NCI-H2227 treated with DMSO at 0.1 percent for 48 hours (cell line): Measurements from ENCODE around the gene PFDN6.
"Not testable (repeated sequence)": the region's sequence is repeated elsewhere in the genome, so short reads cannot be mapped to it uniquely, and the experiment has no call there.

ENCODE experiments used
- DNase-seq: peaks from one replicate; lab custom pipeline; 2025; lab: John Stamatoyannopoulos, UW

PFDN6 gene

GRCh38 chr6:33273924-33274902 is 15.2 kb upstream of the PFDN6 start:
- no peak for DNase-seq

- not testable (repeated sequence) for DNase-seq
These were observed 13.4 kb upstream of the PFDN6 start for GRCh38 chr6:33275795-33276580.

DNA sequence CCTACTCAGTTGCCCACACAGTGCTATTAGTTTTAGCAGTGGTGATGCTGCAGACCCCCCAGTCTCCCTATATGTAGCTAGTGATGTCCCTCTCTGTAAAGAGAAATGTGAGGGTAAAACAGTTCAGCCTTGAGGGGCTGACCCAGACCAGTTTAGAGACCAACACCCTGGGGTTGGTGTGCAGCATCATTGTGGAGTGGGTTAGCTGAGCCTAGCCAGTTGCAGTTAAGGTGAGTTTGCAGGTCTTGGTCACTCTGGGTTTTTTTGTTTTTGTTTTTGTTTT is 12.9 kb upstream of the PFDN6 start:
- no peak for DNase-seq

DNA sequence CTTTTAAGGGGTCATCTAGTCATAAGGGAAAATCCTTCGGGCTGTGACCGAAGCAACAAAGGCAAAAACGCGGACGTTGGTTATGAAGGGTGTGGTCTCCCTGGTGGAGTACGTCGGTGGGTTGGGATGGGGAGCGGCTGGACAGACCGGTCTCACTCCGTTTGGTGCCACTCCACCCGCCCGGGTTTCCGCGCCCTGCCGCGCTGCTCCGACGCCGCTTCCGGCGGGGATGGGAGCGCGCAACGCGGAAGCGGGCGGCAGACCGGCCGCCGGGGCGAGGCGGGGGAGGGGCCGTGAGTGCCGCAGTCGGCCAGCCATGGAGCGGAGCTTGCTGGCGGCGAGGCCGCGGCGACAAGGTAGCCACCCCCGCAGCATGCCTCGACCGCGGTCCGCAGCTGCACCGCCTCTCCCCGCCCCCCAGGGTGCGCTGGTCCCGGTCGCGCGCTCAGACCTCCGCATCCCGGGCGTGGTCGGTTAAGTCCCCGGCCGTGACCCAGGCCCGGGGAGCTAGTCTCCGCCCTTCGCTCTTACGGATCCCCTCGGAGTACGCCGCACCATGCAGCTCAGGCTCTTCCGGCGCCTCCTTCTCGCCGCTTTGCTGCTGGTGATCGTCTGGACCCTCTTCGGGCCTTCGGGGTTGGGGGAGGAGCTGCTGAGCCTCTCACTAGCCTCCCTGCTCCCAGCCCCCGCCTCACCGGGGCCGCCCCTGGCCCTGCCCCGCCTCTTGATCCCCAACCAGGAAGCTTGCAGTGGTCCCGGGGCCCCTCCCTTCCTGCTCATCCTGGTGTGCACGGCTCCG is 12.3 kb upstream of the PFDN6 start, which contains the start of gene B3GALT4:
Gene B3GALT4 (plus strand): TSS at position 260 of the 799 bp plus-strand sequence. CDS start 297 bp downstream, at position 557.
- peak; percentile 92 for DNase-seq

- no peak for DNase-seq
These were observed 11.6 kb upstream of the PFDN6 start for GRCh38 chr6:33277663-33278391.

- no peak for DNase-seq
These were observed 11.0 kb upstream of the PFDN6 start for GRCh38 chr6:33278392-33278741.

DNA sequence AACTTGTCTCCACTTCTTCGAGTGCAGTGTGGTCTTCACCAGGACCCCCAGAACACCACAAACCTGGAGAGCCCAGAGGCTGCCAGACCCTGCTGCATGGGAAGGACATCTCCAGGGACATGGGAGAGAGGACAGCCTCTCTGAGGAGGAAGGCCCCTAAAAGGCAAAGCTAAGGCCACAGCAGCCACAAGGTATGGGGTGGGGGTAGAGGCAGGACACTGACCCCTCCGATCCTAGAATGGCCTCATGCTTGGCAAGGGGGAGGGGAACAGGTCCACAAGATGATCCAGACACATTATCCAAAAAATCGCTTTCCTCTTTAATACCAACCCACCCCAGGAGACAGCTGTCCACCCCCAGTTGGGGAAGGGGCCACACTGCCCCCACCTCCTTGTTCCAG is 10.6 kb upstream of the PFDN6 start:
- DNase-seq = no peak

DNA sequence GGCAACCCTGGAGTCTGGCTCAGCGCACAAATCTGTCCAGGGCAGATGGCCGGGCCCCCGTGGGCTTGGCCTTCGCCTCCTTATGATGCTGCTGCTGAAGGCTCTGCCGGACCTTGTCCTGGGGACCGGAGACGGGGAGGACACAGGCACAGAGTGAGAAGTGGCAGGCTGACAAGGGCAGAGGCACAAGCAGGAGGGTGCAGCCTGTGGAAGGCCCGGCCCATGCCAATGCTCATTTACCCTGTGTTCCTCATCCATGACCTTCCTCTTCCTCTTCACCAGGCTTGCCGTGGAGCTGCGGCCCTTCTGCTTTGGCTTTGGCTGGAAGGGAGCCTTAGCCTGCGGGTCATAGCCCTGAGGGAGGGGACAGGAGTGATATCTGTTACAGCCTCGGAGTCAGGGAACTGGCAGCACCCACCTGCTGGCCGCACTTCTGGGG is 10.1 kb upstream of the PFDN6 start:
- DNase-seq = no peak

- no peak for DNase-seq
These were observed 9.4 kb upstream of the PFDN6 start for GRCh38 chr6:33279971-33280511.

DNA sequence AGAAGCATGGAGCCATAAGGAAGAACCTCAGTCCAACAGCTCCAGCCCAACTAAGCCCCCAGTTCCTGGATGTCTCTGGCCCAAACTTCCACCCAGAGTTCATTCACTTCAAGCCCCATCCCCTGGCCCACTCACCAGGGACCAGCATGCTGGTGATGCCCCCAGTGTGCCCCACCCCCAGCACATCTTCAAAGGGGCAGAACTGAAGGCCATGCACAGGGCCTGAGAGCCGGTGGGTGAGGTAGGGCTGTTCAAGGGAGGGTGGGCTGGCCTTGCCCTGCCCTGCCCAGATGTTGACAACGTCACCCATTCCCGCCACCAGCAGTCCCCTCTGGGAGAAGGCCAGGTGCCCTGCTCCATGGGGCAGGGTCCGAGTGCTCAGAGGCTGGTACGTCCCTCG is 8.9 kb upstream of the PFDN6 start:
- DNase-seq = no peak

DNA sequence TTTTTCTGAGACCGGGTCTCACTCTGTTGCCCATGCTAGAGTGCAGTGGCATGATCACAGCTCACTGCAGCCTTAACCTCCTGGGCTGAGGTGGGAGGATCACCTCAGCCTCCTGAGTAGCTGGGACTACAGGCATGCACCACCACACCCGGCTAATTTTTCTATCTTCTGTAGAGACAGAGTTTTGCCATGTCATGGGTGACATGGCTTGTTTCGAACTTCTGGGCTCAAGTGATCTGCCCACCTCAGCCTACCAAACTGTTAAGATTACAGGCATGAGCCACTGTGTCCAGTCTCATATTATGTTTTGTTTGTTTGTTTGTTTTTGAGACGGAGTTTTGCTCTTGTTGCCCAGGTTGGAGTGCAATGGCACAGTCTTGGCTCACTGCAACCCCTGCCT is 4.2 kb upstream of the PFDN6 start:
- DNase-seq = not testable (repeated sequence)

DNA sequence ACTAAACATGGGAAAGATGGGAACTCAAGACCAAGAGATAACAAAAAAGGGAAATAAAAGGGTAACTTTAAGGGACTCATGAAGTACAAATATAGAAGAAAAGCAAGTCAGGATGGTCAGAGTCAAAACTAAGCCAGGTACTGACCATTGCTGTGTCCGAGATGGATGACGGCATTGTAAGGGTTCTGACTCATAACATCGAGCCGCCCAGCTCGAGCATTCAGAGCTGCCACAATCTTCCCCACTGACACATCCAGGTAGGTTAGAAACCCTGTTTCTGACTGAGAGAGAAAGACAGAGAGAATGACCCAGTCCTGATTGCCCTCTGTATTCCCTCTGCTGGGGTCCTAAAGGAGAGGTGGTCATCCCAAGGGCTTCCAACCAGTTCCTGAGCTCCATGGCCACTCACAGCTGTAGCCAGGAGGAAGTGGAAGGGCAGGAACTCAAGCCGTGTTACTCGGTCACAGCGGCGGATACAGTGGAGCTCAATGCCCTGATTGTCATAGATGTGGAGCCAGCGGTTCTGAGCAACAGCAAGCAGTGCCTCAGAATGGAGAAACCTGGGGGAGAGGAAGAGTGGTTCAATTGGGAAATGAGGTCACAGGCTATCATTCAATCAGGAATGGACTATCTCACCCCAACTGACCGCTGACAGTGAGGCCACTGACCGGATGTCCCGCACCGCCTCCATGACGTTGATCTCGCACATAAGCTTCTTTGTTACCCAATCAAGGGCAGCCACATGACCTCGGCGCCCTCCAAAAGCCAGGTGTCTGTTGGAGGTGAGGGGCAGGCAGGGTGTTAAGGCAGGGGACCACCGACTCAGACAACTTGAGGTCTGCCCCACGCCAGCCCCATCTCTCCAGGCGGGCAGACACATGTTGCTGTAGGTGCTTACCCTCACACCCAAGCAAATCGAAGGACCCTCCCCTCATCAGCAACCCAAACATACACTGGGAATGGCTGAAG is 2.2 kb upstream of the PFDN6 start:
- DNase-seq = no peak

DNA sequence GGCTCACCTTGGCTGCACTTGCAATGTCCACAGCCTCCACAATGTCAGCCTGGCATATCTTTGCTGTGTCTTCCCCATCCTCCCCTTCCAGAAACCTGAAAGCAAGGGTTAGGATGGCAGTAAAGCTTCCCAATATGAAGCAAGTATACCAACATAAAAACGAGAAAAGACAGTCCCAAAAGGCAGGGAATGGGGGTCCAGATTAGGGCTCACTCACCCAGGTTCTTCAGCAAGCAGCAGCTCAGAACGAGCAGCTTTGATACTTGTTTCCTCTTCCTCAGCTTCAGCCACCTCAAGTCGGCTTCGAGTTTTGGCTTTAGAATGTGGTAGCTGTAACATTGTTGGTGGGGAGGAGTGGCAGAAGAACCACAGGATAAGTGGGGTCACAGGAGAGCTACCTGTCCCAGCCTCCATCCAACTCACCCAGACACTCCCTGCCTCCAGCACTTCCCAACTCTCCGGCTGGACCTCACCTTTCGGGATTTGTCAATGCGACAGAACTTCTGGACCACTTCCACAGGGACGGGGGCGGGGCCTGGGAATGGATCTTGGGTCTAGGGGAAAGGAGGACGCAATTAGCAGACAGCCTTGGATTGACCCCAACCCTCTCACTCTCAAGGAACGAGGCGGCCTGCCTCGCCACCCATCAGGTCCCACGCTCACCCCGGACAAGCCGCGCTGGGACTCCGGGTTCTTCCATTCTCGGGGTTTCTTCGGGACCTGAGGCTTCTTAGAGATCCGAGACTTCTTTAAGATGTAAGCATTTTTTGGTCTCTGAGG is 1.1 kb upstream of the PFDN6 start:
- no peak for DNase-seq

DNA sequence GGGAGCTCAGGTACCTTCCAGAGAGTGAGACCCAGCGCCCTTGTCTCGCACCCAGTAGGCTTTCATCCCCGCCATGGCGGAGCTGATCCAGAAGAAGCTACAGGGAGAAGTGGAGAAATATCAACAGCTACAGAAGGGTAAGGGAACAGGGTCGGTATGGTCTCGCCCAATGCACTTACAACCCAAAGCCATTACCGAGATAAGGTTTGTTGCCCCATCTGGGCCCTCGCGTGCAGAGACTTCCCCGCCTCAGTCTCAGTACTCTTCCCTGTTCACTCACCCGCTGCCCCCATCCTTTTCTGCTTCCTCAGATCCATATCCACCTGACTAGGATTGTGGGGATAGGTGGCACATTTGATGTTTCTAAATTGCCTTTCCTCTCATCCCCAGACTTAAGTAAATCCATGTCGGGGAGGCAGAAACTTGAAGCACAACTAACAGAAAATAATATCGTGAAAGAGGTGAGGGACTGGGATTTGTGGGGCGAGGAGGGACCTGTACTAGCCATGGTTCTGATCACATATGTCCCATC is 449 bp downstream of the PFDN6 start:
- no peak for DNase-seq

DNA sequence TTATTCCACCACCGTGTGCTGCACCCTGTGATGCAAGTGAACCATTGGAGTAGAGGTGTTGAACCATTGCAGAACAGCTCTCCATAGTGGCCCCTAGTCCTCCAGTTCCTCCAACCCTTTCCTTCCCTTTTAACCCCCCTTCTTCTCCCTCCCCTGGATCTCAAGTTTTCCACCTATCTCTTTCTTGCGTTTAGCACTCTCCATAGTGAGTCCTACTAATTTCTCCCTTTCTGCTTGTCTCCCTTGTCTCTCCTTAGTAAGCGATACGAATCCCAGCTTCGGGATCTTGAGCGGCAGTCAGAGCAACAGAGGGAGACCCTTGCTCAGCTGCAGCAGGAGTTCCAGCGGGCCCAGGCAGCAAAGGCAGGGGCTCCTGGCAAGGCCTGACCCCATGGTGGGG is 1.1 kb downstream of the PFDN6 start:
- no peak for DNase-seq

DNA sequence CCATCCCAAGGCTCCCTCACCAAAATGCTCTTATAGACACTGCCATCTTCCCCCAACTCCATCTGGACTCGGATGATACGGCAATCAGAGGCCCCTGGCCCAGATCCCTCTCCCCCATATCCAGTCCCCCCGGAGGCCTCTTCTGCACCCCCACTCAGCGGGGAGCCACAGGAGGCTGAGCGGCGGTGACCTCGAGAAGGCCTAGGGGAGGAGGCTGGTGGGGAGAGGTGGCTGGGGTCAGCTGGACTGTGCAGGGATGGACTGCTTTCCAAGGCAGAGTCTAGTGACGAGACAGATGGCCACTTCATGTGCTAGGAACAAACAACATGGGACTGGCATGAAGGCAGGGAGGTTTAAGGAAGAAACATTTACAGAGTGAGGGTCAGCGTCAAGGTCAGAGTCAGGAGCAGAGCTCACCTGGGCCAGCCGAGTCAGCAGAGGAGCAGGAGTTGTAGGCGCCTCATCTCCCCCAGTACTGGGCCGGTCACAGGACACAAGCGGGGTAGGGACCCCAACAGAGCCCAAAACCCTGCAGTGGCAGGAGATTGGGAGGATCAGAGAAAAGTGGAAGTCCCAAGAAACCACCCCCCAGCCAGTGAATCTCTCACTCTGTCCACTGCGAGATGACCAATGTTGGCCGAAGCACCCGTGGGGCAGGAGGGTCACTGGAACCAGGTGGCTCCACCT is 3.7 kb downstream of the PFDN6 start:
- DNase-seq = no peak

GRCh38 chr6:33294086-33294823 is 4.9 kb downstream of the PFDN6 start:
- DNase-seq = no peak
